ENCODE measurements around the gene PRR18. TPM values are rescaled to one million over a fixed set of nuclear protein-coding genes. Genes with fewer than 3 reads are reported as not detected.

PRR18 gene
- total and polyA plus RNA-seq, 4 experiments from 2014 or later: not detected

DNA sequence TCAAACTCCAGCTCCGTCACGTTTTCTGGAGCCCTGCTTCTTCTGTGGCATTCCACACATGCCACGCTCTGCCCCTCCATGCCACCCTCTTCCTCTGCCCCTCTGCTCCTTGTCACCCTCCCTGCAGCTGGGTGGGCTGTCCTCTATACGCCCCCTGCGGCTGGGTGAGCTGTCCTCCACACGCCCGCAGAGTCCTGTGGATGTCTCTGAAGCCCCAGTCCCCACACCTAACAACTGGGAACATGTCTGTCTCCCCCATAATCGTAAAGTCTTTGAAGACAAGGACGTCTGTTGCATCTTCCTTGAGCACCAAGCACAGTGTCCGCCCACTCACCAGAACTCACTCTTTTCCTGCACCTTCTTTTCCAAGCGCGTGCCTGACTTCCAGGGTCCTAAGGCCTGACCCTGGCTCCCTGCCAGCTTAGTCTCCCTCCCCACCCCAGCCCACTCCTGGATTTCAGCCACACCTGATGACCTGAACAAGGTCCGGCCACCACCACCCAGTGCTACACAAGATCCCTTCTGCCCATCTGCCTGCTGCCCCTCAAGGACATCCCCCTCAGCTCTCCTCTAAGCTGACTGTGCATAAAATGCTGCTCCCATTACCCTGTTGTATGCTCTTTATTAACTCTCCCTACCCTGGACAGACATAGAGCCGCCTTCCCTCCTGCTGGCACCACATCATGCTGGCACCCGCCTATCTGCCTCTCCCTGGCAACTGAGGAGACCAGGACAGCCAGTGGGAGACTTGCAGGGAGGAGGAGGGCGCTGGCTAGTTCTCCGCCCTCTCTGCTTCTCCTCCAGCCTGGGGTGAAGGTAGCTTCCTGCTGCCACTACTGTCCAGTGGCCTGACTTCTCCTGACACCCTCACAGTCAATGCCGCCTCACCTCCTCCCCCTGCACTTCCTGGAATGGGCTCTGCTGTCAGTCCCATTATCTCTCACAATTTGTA is 10.7 kb upstream of the PRR18 start:
- CTCF ChIA-PET (ENCODE audit: partially characterized antibody): interaction anchor here (0.7 to 1.4 kb wide), 3 partner anchors 8 to 92 kb away, joined by 3 read pairs; no protein-coding TSS in a partner anchor
- H3K27ac Mint-ChIP-seq: peak overlapping the region in 2 of 7 donors; percentile 72 to 82

DNA sequence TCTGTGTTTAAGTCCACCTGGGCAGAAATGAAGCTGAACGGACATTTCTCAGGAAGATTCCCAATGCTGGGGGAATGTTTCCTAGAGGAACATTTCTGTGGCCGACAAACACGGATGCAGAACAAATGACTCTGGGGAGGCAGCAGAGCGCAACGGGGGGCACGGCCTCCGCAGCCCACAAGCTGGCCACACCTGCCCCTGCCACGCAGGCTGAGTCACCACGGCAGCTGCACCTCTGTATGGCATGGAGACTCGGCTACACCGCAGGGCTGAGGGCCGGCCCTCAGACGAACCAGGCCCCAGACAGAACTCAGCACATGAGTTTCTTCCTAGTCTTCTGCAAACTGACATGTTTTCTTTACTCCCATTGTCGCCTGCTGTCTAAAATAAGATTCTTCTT is 10.0 kb upstream of the PRR18 start:
- Mint-ChIP-seq H3K36me3 (peaks cover 7 to 19% of the 10 kb centered on the region in 2 donors), H3K27me3 (no peaks in the 10 kb centered on the region), H3K4me3 (no peak overlapping the region), H3K9me3 (no peaks in the 10 kb centered on the region), H3K4me1 (peaks cover 0 to 6% (median under 1%) of the 10 kb centered on the region in 4 donors), H3K27ac (no peak overlapping the region)
- intact Hi-C loops (cut with micrococcal nuclease): no loop called here
- H3K36me3 ChIP-seq (ENCODE audit: insufficient read depth, low read length): no peaks in the 10 kb centered on the region
- POLR2A ChIA-PET (ENCODE audit: partially characterized antibody): no interaction called here
- no peak overlapping the region for H3K27ac ChIP-seq (ENCODE audit: low read depth, low read length)
- no peaks in the 10 kb centered on the region for H3K27me3 ChIP-seq (ENCODE audit: insufficient read depth, low read length)
- no peak for DNase-seq
- no peaks in the 10 kb centered on the region for H3K9me3 ChIP-seq (ENCODE audit: control insufficient read depth in 1 of 2, low read length in 2 of 2)
- no peak overlapping the region for H3K4me3 ChIP-seq (ENCODE audit: low read length in 2 of 2)
- no peaks in the 10 kb centered on the region for H3K4me1 ChIP-seq (ENCODE audit: insufficient read depth, low read length)
- CTCF ChIA-PET (ENCODE audit: partially characterized antibody): interaction anchor here (1.4 kb wide), 2 partner anchors 63 to 92 kb away, joined by 3 to 4 read pairs; no protein-coding TSS in a partner anchor

More for the DNA sequence above, 10.7 kb upstream of the PRR18 start:
- no peak for DNase-seq
- Mint-ChIP-seq H3K4me1 (peaks cover 0 to 6% (median 1%) of the 10 kb centered on the region in 4 donors), H3K9me3 (no peaks in the 10 kb centered on the region), H3K4me3 (no peak overlapping the region), H3K36me3 (peaks cover 12 to 24% of the 10 kb centered on the region in 2 donors), H3K27me3 (no peaks in the 10 kb centered on the region)
- intact Hi-C loops (cut with micrococcal nuclease): no loop called here
- Histone ChIP-seq H3K4me1 (ENCODE audit: insufficient read depth, low read length) (no peaks in the 10 kb centered on the region), H3K4me3 (ENCODE audit: low read length in 2 of 2) (no peak overlapping the region), H3K27ac (ENCODE audit: low read depth, low read length) (no peak overlapping the region), H3K36me3 (ENCODE audit: insufficient read depth, low read length) (peaks cover under 1% of the 10 kb centered on the region), H3K9me3 (ENCODE audit: control insufficient read depth in 1 of 2, low read length in 2 of 2) (no peaks in the 10 kb centered on the region), H3K27me3 (ENCODE audit: insufficient read depth, low read length) (no peaks in the 10 kb centered on the region)
- POLR2A ChIA-PET (ENCODE audit: partially characterized antibody): no interaction called here

DNA sequence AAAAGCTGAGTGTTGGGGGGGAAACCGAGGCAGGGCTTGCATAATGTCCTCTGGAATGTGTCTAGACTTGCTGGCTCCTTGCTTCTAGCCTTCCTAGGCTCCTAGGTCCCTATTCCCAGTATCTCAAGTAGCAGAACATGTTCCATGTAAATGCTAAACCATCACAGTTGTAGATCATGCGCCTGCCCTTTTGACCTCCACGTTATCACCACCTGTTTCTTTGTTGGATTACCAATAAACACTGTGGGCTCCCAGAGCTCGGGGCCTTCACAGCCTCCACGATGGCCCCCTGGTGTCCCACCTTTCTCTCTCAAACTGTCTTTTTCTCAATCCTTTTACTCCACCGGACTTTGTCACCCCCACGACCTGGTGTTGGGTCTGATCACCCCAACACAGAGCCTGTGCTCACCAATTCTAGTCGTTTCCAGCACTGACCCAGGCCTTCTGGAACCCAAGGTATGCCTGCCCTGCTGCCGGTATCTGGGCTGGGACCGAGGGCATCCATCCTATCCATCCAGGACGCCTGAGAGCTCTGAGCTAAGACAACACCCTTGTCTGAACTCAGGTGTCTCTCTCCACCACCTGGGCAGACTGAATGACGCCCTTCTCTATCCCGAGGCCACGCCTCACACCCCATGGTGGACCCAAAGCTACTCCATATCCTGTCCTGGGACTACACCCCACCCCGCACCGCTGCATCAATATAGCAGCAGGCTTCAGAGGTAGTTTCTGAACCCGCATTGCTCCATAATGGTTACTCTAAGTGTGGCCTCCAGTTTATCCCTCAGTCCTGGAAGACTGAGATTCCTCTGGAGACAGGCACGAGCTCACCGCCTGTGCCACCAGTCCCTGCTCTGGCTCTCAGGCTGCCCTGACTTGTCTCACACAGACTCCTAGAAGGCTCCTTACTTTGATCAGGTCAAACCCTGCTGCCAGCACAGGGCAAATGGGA is 9.3 kb upstream of the PRR18 start:
- Mint-ChIP-seq H3K9me3 (no peaks in the 10 kb centered on the region), H3K27me3 (no peaks in the 10 kb centered on the region), H3K27ac (no peak overlapping the region), H3K36me3 (peaks cover 4 to 14% of the 10 kb centered on the region in 2 donors), H3K4me3 (peak overlapping the region in 1 of 8 donors; percentile 25), H3K4me1 (peaks cover 0 to 6% (median 0%) of the 10 kb centered on the region in 4 donors)
- intact Hi-C loops (cut with micrococcal nuclease): no loop called here
- H3K4me1 ChIP-seq (ENCODE audit: insufficient read depth, low read length): no peaks in the 10 kb centered on the region
- POLR2A ChIA-PET (ENCODE audit: partially characterized antibody): no interaction called here
- H3K4me3 ChIP-seq (ENCODE audit: low read length in 2 of 2): no peak overlapping the region
- H3K9me3 ChIP-seq (ENCODE audit: control insufficient read depth in 1 of 2, low read length in 2 of 2): no peaks in the 10 kb centered on the region
- H3K36me3 ChIP-seq (ENCODE audit: insufficient read depth, low read length): no peaks in the 10 kb centered on the region
- no peaks in the 10 kb centered on the region for H3K27me3 ChIP-seq (ENCODE audit: insufficient read depth, low read length)
- no peak overlapping the region for H3K27ac ChIP-seq (ENCODE audit: low read depth, low read length)
- DNase-seq: no peak
- CTCF ChIA-PET (ENCODE audit: partially characterized antibody): interaction anchor here (1.4 kb wide), 2 partner anchors 64 to 93 kb away, joined by 3 to 4 read pairs; no protein-coding TSS in a partner anchor

DNA sequence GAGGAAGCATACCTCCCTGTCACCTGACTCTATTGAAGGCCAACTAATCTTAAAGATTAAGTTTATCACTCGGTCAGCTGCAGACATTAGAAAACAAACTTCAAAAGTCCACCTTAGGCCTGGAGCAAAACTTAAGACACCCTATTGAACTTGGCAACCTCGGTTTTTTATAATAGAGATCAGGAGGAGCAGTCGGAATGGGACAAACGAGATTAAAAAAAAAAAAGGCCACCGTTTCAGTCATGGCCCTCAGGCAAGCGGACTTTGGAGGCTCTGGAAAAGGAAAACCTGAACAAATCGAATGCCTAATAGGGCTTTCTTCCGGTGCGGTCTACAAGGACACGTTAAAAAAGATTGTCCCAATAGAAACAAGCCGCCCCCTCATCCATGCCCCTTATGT is 7.2 kb upstream of the PRR18 start:
- H3K27ac Mint-ChIP-seq: peak overlapping the region in 1 of 7 donors; percentile 1
- Histone ChIP-seq H3K4me3 (ENCODE audit: low read length in 2 of 2) (no peak overlapping the region), H3K4me1 (ENCODE audit: insufficient read depth, low read length) (no peaks in the 10 kb centered on the region), H3K27me3 (ENCODE audit: insufficient read depth, low read length) (no peaks in the 10 kb centered on the region), H3K9me3 (ENCODE audit: control insufficient read depth in 1 of 2, low read length in 2 of 2) (no peaks in the 10 kb centered on the region), H3K36me3 (ENCODE audit: insufficient read depth, low read length) (no peaks in the 10 kb centered on the region), H3K27ac (ENCODE audit: low read depth, low read length) (no peak overlapping the region)
- CTCF ChIA-PET (ENCODE audit: partially characterized antibody): interaction anchor here (7.5 kb wide), 1 partner anchor 84 kb away, joined by 104 read pairs; no protein-coding TSS in a partner anchor
- no peak overlapping the region for H3K4me3 Mint-ChIP-seq
- peaks cover 0 to 6% (median 0%) of the 10 kb centered on the region in 4 donors for H3K4me1 Mint-ChIP-seq
- POLR2A ChIA-PET (ENCODE audit: partially characterized antibody): no interaction called here
- intact Hi-C loops (cut with micrococcal nuclease): no loop called here
- DNase-seq: no peak
- H3K9me3 Mint-ChIP-seq: no peaks in the 10 kb centered on the region
- H3K36me3 Mint-ChIP-seq: peaks cover 0 to 5% of the 10 kb centered on the region in 2 donors
- no peaks in the 10 kb centered on the region for H3K27me3 Mint-ChIP-seq

DNA sequence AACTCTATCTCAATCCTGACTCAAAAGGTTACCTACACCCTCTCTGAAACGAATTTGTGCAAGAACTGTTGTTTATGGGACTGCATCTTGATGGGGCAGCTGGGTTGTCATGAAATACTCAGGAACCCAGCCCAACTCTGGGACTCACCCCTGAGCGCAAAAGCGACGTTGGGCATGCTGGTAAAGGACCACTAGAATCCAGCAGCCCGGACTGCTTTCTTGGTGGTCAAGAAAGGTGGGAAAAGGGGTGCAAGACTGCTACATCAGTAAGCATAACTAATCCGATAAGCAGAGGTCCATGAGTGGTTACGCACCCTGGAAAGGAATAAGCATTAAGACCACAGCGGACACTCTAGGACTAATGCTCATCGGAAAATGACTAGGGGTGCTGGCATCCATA is 6.3 kb upstream of the PRR18 start:
- Histone ChIP-seq H3K4me1 (ENCODE audit: insufficient read depth, low read length) (no peaks in the 10 kb centered on the region), H3K36me3 (ENCODE audit: insufficient read depth, low read length) (no peaks in the 10 kb centered on the region), H3K9me3 (ENCODE audit: control insufficient read depth in 1 of 2, low read length in 2 of 2) (no peaks in the 10 kb centered on the region), H3K4me3 (ENCODE audit: low read length in 2 of 2) (no peak overlapping the region), H3K27me3 (ENCODE audit: insufficient read depth, low read length) (peaks cover 2% of the 10 kb centered on the region), H3K27ac (ENCODE audit: low read depth, low read length) (no peak overlapping the region)
- CTCF ChIA-PET (ENCODE audit: partially characterized antibody): interaction anchor here (1.1 to 7.5 kb wide), 10 partner anchors 8 to 198 kb away, joined by 3 to 104 read pairs (median 7); no protein-coding TSS in a partner anchor
- H3K36me3 Mint-ChIP-seq: peaks cover 0 to 5% of the 10 kb centered on the region in 2 donors
- H3K4me3 Mint-ChIP-seq: no peak overlapping the region
- POLR2A ChIA-PET (ENCODE audit: partially characterized antibody): interaction anchor here (1.4 kb wide), 1 partner anchor 101 kb away, joined by 3 read pairs; no protein-coding TSS in a partner anchor
- H3K27me3 Mint-ChIP-seq: peaks cover 0 to 6% of the 10 kb centered on the region in 2 donors
- H3K27ac Mint-ChIP-seq: no peak overlapping the region
- peaks cover 0 to 6% (median 0%) of the 10 kb centered on the region in 4 donors for H3K4me1 Mint-ChIP-seq
- intact Hi-C loops (cut with micrococcal nuclease): no loop called here
- DNase-seq: no peak
- H3K9me3 Mint-ChIP-seq: no peaks in the 10 kb centered on the region

DNA sequence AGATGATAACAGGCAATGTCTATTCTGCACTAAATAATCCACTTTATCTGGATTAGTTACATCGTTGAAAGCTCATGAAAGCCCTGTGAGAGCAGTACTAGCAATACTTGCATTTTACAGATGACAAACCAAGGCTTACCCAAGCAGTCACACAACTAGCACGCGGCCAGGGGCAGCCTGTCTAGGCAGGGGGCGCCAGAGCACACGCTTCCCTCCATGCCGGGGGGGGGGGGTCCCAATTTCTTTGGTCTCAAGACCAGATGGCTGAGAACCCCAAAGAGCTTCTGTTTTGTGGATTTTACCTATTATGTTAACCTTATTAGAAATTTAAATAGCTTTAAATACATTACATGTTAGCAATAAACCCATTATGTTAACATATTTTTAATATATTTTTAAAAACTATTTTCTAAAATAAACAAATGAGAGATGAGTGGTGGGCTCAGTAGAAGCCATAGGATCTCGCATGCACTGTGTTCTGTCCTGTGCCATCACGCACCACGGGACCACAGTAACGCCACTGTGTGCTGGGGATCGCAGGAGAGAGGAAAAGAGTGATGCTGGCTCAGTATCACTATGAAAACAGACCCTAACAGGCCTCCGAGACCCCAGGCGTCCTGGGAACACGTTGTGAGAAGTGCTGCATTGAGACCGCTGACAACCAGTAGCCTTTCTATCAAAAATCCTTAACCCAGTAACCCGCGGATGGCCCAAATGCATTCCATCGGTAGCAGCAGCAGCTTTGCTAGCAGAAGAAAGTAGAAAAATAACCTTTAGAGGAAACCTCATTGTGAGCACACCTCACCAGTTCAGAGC is 5.3 kb upstream of the PRR18 start:
- POLR2A ChIA-PET (ENCODE audit: partially characterized antibody): interaction anchor here (0.7 to 1.5 kb wide), 4 partner anchors 60 to 102 kb away, joined by 3 to 5 read pairs (median 3); no protein-coding TSS in a partner anchor
- no peak overlapping the region for H3K4me3 ChIP-seq (ENCODE audit: low read length in 2 of 2)
- no peaks in the 10 kb centered on the region for H3K9me3 ChIP-seq (ENCODE audit: control insufficient read depth in 1 of 2, low read length in 2 of 2)
- H3K4me1 ChIP-seq (ENCODE audit: insufficient read depth, low read length): peaks cover 3% of the 10 kb centered on the region
- no peak overlapping the region for H3K4me3 Mint-ChIP-seq
- no peak overlapping the region for H3K27ac ChIP-seq (ENCODE audit: low read depth, low read length)
- H3K9me3 Mint-ChIP-seq: no peaks in the 10 kb centered on the region
- no peaks in the 10 kb centered on the region for H3K36me3 ChIP-seq (ENCODE audit: insufficient read depth, low read length)
- H3K36me3 Mint-ChIP-seq: peaks cover 0 to under 1% of the 10 kb centered on the region in 2 donors
- peaks cover 6% of the 10 kb centered on the region for H3K27me3 ChIP-seq (ENCODE audit: insufficient read depth, low read length)
- CTCF ChIA-PET (ENCODE audit: partially characterized antibody): interaction anchor here (0.6 to 7.5 kb wide), 27 partner anchors 9 to 199 kb away, joined by 3 to 104 read pairs (median 4); no protein-coding TSS in a partner anchor
- H3K27ac Mint-ChIP-seq: no peak overlapping the region
- peaks cover 0 to 6% (median 2%) of the 10 kb centered on the region in 4 donors for H3K4me1 Mint-ChIP-seq
- intact Hi-C loops (cut with micrococcal nuclease): loop anchor here (1.0 kb wide), 3 partner anchors 69 to 199 kb away; partner anchors contain the start of gene MPC1
- peak in 4 of 5 donors; percentile 8 to 55 (median 32) for DNase-seq
- peaks cover 7 to 15% of the 10 kb centered on the region in 2 donors for H3K27me3 Mint-ChIP-seq

All from CD4-positive, alpha-beta memory T cell (primary cell).